ENCODE data around the gene FAIM2.

The FAIM2 gene

DNA sequence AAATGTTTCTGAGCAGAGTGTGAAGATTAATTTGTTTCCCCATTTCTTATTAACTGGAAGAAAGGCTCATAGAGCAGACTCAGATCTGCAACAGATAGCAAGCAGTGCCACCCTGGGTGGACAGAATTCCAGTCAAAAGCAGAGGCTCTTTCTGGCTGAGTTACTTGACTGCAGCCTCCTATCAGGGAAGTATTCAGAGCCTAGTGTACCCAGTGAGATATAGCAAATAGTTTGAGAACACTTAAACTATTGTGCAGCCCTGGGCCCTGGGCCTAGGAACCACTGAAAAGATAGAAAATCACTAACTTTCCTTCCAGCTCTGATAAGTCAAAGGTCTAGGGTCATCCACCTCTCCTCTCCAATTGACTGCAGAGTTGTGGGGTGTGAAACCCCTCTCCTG lies 35.6 kb upstream of the FAIM2 start:
- DNase-seq, result no peak

DNA sequence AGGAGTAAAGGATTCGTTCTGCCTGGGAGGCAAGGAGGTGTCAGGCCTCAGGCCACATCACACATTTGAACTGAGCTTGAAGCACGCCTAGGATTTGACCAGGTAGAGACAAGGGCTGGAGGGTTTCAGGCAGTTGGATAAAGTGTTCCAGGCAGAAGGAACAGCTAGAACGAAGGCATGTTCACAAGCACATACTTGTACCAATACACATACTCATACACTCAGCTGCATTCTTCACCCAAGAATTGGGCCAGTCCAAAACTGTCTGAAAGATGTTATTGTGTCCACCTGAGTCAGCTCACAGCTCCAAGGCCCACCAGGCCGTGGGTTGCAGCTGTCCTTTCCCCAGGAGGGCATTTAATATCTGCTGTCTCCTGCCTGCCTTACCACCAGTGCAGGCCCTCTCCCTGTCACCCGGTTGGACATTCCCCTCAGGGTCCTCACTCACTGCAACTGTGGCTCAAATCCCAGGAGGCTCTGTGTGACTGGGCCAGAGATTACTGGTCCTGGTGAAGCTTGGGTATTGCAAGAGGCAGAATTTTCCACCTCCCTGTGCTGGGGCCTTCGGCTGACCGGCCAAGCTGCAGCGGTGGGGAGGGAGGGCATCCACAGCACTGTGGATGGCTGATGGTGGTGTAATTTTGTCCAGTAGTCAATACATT lies 34.1 kb upstream of the FAIM2 start:
- DNase-seq, result no peak

DNA sequence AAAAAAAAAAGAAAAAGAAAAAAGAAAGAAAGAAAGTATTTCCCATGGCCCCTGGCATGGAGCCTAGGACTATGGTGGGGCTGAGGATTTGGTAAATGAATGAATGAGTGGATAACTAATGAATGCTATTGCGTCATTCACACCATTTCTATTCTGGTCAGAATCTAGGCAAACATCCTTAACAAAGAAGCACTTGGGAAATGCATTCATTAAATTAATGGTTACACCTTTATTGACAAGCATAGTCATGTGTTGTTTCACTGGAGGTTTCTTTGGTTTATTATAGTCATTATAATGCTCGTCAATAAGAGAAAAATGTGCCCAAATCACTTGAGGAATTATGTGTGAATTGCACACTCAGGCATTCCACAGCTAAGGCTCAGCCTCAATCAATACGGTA lies 33.2 kb upstream of the FAIM2 start:
- no peak for DNase-seq

DNA sequence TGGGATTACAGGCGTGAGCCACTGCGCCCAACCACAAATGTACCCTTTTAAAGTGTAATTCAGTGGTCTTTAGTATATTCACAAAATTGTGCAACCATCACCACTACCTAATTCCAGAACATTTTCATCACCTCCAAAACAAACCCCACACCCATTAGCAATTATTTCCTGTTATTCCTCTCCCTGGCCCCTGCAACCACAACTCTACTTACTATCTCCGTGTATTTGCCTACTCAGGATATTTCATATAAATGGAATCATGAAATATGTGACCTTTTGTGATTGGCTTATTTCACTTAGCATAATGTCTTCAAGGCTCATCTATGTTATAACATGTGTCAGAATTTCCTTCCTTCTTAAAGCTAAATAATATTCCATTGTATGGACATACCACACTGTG lies 30.8 kb upstream of the FAIM2 start:
- DNase-seq, result no peak

DNA sequence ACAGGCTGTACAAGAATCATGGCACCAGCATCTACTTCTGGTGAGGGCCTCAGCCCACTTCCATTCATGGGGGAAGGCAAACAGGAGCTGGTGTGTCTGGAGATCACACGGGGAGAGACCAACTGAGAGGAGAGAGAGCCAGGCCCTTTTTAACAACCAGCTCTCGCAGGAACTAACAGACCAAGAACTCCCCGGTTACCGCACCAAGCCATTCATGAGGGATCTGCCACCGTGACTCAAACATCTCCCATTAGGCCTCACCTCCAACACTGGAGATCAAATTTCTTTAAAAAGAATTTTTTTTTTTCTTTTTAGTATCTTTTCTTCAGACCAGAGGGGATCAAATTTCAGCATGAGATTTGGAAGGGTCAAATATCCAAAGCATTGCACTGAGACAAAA lies 30.1 kb upstream of the FAIM2 start:
- DNase-seq, result no peak

DNA sequence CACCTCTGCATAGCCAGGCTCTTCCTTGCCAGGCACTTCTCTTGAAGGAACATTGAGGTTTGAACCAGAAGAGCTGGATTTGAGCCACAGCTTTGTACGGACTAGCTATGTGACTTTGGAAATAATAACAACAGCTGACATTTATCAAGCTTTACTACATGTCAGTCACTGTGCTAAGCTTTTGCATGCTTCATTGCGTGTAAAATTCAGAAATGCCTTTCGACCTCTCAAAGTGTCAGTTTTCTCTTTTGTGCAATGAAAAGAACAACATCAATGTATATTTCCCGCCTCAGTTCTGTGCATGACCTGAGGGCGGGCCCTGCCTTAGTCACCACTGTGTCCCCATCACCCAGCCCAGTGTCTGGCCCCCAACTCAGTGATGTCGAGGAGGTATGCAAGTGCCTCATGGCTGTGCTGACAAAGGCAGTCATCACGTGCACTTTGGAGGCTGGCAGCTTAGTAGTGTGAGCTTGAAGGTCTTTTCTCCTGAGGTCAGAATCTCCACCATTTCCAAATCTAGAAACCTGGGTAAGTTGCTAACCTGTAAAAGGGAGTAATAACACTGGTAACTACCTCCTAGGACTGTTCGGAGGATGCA lies 28.9 kb upstream of the FAIM2 start:
- no peak for DNase-seq

DNA sequence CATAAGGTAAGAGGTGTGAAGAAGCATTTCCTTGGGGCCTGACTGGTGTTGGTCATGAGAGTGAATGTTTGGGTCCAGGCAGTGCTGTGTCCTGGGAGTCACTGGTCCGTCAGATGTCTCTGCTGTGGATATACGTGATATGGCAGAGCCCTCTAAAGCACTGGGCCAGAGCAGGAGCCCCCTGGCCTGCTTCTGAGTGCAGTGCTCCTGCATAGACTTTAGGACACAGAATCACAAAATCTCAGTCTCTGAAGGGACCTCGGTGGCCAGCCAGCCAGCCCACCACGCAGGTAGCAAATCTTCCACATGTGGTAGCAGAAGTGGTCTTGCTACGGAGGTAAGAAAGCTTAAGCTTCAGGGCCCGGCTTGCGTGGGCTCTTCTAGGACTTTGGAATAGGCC lies 28.3 kb upstream of the FAIM2 start:
- DNase-seq, result no peak

DNA sequence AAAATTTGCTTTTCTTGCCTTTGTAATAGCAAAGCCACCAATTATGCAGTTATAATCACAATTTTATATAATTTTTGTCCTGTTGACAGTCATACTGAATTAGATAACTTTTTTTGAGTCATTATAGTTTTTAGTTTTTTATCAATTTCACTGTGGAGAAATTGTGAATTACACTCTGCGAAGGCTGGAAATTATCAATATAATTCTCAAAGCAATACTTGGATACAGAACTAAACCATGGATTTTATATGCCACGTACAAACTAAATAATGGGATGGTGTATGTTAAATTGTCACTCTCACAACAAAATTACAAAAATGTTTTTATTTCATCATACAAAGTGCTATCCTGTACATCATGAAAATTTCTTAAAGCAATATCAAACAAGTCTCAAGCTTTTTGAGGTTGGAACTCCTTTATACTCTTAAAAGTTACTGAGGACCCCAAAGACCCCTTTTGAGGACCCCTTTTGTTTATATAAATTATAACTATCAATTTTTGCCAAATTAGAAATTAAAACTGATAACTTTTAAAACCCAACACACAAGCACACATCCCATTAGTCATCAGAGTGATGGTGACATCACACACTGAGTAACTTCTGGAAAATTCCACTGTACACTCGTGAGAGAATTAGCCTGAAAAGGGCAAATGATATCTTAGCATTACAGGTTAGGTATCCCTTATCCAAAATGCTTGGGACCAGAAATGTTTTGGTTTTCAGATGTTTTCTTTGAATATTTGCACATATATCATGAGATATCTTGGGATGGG lies 27.0 kb upstream of the FAIM2 start:
- DNase-seq, result no peak

DNA sequence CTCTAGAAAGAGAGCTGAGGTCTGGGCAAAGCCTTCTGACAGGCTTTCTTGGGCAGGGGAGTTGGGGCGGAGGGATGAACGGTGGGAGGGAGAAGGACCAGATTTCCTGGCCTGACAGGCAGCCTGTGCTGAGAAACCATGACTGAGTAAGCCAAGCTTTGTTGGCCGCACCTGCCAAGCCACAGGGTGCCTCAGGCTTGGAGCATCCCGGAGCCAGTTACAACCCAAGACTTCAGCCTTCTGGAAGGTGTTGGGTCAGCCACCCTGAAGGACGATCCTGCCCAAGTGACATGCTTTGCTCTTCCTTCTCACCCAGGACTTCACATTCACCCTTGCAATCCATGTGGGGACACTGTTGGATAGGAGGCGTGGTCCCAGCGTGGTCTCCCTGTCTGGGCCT lies 25.9 kb upstream of the FAIM2 start:
- DNase-seq, result no peak

DNA sequence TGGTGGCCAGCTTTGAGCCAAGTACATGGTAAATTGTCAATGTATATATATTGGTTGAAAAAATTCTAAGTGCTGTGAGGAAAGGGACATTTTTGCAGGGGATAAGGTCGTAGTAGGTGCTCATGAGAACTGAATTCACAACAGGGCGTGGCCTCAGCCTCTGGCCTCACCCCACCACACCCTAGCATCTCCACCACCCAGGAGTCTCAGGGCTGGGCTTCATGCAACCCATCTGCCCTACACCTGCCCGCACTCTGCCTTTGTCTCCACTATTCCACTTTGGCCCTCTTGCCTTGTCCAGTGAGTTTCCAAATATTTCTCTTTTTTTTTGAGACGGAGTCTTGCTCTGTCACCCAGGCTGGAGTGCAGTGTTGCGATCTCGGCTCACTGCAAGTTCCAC lies 24.8 kb upstream of the FAIM2 start:
- DNase-seq, result no peak

DNA sequence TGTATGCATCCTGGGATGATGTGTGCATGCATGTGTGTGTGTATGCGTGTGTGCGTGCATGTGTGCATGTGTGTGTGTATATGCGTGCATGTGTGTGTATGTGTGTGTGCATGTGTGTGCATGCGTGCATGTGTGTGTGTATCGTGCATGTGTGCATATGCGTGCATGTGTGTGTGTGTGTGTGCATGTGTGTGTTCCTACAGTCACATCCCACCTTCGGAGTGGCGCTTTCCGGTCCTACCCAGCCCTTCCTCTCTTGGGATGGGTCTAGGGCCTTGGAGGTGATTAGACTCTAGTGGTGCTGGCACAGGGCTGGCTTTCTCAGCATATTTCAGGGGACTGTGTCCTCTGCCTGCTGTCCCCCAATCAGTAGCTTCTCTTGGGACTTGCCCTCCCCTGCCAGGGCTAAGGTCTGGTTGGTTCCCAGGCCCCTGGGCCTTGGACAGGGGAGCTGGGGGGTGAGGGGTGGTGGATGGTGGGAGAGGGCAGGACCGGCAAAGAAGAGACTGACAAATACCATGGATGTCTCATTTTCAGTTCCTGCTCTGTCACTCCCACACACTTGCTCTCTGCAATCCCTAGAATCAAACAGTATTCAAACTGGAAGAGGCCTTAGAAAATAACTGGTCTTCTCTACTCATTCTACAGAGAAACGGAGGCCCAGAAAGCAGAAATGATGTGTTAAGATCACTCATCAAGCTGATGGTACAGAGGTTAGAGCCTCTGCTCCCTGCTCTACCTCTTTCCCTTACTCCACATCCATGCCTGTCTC lies 21.9 kb upstream of the FAIM2 start:
- no peak for DNase-seq

DNA sequence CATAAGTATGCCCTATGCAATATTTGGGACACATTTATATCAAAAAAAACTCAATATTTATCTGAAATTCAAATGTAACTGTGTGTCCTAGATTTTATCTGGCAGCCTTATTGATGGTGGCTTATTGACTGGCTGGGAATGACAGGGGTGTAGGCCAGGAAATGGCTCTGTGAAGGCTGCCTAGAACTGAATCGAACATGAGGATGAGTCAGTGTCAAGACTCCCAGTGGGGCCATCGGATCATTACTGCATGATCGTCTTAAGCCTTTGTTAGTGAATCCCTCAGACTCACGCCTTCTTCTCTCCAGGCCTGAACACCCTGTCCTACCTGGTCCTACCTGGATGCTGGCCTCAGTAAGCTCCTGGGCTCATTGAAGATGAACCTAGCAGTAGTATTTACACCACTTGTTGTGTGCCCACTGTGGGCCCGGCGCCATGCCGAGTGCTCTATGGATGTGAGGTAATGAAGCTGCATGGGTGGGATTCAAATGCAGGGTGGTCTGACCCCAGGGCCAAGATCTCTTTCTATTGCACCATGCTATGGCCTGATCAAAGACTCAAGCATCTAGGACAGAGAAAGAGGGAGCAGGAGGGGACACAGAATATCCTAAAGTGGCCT lies 21.0 kb upstream of the FAIM2 start:
- DNase-seq, result no peak

DNA sequence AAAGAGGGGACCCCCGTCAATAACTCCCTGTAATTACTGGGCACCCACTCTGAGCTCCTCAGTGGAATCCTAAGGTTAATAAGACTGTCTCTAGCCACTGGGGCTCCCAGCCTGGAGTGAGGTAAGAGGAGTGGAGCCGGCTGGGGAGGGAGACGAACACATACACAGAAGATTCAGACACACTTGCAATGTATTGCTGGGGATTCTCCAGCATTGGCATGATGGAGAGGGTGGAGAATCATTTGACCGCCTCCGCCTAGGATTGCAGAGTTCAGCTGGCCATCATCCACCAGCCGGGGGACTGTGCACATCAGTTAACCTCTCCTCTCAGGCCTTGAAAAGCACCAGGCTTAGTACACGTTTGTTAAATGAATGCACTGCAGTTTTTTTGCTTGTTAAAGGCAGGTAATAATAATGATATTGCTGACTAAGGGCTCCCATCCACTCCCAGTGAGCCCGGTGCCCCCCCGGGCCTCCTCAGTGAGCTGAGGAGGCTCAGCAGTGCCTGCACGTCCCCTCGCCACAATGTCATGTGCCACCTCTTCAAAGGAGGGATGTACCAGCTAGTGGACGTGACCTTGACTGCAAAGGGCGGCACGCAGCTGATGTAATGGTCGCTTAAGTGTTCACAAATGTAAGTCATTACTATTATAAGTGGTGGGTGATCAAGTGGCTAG lies 20.3 kb upstream of the FAIM2 start:
- no peak for DNase-seq

DNA sequence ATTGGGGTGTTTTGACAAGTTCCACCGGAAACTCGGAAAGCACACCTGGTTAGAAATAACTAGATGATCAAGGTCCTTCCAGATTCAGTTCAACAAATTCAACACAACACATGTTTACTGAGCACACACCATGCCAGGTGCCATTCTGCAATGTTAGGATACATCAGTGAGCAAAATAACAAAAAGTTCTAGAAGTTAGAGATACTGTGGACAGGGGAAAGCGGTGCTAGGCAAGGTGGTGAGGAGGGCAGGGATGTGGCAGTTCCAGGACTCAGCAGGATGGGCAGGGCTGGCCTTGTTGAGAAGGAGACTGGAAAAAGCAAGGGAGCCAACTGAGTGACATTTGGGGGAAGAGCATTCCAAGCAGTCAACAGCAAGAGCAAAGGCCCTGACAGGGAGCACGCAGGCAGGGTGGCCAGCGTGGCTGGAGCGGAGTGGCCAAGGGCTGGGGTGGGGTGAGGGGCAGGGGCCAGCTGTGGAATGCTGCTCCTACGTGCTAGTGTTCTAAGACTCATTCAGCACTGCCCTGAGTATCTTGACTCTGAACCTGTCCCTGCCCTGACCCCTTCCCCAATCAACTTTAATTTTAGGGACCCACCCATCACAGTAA lies 19.4 kb upstream of the FAIM2 start:
- DNase-seq, result no peak

DNA sequence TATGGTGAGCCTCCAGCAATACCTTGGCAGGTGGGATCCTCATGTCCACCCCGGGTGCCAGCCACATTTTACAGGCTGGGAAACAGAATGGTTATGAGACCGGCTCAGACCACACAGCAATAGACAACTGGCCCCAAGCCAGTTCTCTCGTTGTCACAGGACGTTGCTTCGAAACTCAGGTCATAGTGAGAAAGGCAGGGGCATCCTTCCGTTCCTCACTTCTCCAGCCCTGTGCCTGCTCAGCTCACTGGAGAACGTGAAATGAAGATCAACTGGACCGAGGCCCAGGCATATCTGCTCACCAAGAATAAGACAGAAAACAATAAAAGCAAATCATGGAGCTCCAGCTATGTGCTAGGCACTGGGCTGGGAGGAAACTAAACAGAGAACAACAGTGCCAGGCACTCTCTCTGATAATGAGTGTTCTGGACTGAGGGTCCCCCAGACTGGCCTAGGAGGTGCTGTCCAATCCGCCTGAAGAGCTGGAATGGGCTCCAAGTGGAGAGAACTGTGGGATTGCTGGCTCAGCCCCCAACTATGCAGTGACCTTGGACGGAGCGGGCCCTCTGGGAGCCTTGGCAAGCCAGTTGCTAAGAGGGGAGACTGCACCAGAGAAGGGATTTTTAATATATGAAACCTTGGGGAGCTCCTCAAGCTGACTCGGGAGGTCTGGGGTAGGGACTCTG lies 18.8 kb upstream of the FAIM2 start:
- no peak for DNase-seq

DNA sequence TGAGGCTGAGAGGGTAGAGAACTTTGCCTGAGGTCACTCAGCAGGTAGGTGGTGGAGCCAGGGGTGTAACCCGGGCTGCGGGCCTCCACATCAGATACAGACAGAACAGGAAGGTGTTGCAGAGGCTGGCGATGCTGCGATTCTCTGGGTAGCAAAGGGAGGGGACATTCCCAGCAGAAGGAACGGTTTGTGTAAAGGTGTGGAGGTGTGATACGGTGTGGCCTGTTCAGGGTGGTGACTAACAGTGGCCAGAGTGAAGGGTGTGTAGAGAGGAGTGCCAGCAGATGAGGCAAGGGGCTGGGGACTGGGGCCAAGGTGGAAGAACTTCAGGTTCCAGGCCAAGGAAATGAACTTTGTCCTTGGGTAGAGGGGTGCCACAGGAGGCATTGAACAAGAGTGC lies 18.2 kb upstream of the FAIM2 start:
- no peak for DNase-seq

DNA sequence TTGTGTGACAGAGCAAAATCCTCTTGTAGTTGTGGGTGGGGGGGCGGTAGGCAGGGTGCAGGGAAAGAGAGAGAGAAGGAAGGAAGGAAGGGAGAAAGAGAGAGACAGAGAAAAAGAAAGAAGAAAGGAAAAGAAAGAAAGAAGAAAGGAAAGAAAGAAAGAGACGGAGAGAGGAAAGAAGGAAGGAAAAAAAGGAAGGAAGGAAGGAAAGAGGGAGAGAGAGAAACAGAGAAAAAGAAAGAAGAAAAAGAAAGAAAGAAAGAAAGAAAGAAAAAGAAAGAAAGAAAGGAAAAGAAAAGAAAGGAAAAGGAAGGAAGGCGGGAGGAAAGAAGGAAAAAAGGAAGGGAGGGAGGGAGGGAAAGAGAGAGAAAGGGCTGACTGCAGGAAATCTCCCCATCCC lies 17.6 kb upstream of the FAIM2 start:
- no peak for DNase-seq

DNA sequence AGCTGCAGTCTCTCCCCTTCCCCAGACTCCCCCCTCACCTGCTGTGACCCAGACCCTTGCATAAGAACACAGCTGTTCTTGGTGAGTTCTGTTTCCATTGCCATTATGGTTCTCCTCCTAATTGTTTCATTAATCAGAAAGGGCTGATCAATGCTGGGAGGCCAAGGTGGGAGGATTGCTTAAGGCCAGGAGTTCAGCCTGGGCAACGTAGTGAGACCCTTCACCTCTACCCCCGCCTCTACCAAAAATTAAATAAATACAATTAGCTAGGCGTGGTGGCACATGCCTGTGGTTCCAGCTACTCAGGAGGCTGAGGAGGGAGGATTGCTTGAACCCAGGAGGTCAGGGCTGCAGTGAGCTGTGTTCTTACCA lies 17.2 kb upstream of the FAIM2 start:
- no peak for DNase-seq

DNA sequence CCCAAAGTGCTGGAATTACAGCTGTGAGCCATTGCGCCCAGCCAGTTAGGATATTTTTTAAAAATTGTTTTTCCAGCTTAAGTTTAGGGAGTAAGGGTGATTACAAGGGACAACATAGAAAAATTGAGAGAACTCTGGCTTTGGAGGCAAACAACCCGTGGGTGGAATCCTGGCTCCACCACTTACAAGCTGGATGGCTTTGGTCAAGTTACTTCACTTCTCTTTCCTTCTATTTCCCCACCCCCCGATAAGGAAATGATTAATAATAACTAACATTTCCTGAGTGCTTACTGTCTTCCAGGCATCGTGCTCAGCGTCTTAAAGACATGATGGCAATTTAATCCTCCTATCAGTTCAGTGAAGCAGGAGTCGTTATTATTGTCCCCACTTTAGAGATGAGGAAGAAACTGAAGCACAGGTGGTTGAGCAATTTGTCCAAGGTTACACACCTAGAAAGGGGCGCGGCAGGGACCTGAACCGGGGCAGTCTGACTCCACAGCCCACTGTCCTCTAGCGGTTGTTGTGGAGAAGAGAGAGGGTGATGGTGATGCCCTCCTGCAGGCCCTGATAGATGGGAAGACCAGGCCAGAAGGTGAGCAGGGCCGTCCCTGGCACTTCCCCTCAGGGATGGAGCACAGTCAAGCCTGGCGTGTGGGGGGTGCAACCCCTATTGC lies 16.7 kb upstream of the FAIM2 start:
- DNase-seq, result no peak

DNA sequence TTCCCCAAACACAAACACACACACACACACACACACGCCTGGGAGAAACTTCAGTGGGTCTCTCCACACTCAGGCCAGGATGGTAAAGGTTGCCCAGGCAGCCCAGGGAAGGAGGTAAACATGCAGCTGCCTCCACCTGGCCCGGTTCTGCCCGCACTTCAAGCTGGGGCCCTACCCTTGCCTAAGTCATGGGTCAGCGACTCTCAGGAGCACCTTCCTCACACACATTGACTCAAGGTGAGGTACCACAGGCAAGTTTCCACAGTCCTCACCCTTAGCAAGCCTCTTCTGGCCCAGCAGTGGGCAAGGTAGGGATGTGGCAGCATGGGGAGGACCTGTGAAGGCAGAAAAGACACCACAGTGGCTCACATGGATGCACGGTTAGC lies 14.1 kb upstream of the FAIM2 start:
- DNase-seq, result no peak

DNA sequence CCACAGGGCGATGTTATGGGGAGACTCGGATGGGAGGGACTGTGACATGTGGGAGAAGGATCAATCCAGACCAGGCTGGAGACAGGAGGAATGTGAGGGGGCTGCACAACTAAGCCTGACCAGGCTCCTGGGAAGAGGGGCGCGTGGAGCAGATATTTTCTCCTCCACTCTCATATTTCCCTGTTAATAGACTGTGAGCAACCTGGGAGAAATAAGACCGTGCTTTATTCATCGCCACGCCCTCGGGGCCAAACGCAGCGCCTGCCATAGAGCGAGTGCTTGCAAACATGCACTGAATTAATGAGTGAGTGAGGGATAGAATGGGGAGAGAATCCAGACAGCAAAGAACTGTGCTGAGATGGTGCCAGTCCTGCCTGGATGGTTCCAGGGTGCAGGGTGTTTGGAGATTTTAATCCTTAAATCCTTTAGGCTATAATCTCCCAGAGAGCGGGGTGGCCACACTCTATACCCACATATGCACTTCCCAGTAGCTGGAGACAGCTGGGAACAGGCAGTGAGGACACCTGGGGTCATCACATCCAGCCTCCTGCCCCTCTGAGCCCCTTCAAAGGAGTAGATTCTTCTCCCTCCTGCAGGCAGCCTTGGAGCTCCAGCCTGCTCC lies 13.6 kb upstream of the FAIM2 start:
- no peak for DNase-seq

Data from NCI-H1694 treated with DMSO at 0.1 percent for 48 hours (cell line).